Astrocyte (in vitro differentiated cells and primary cell): Measurements from ENCODE around the gene PLXDC2. TPM values are rescaled to one million over a fixed set of nuclear protein-coding genes. Genes with fewer than 3 reads are reported as not detected.

ENCODE experiments used
- DNase-seq: peaks from one replicate; pipeline ENCODE4 v3.0.0-alpha.2; 2010; ENCODE audit warnings: low read depth
- FAIRE-seq: peaks from 2 replicates; lab custom pipeline; 2011; peaks lifted over from hg19 to GRCh38; lab: Jason Lieb, UNC
- H2AFZ ChIP-seq: 2 replicates; pipeline ENCODE4 v1.6.0; 2012; ENCODE audit warnings: low read depth, low read length, inconsistent platforms
- H3K27ac ChIP-seq: 2 replicates; pipeline ENCODE4 v1.5.1; 2011; ENCODE audit warnings: low read depth, low read length, inconsistent platforms
- H3K27me3 ChIP-seq: 2 replicates; pipeline ENCODE4 v1.6.0; 2011; ENCODE audit warnings: low read length, inconsistent platforms; ENCODE audit not compliant: insufficient read depth
- H3K36me3 ChIP-seq: 2 replicates; pipeline ENCODE4 v1.5.1; 2011; ENCODE audit warnings: low read length, inconsistent platforms; ENCODE audit not compliant: insufficient read depth
- H3K4me1 ChIP-seq: 2 replicates; pipeline ENCODE4 v1.5.1; 2011; ENCODE audit warnings: low read length, inconsistent platforms; ENCODE audit not compliant: insufficient read depth
- H3K4me2 ChIP-seq: 2 replicates; pipeline ENCODE4 v1.6.0; 2012; ENCODE audit warnings: low read length, inconsistent platforms
- H3K4me3 ChIP-seq: 2 replicates; pipeline ENCODE4 v1.5.1; 2011; ENCODE audit warnings: low read depth, mild to moderate bottlenecking, low read length, inconsistent platforms; ENCODE audit not compliant: insufficient read depth
- H3K79me2 ChIP-seq: 2 replicates; pipeline ENCODE4 v1.6.0; 2012; ENCODE audit warnings: mild to moderate bottlenecking, low read length, inconsistent platforms; ENCODE audit not compliant: insufficient read depth
- H3K9ac ChIP-seq: 2 replicates; pipeline ENCODE4 v1.6.0; 2012; ENCODE audit warnings: mild to moderate bottlenecking, low read length, inconsistent platforms
- H3K9me3 ChIP-seq: 2 replicates; pipeline ENCODE4 v1.5.1; 2012; ENCODE audit warnings: low read depth, mild to moderate bottlenecking, low read length, inconsistent platforms; ENCODE audit not compliant: insufficient read depth
- H4K20me1 ChIP-seq: 2 replicates; pipeline ENCODE4 v1.6.0; 2012; ENCODE audit warnings: low read length, inconsistent platforms; ENCODE audit not compliant: insufficient read depth
- H3K27ac Mint-ChIP-seq: one replicate; pipeline ENCODE4 v1.8.0; 2021; ENCODE audit warnings: mild to moderate bottlenecking, mixed read lengths; ENCODE audit not compliant: unreplicated experiment
- H3K27me3 Mint-ChIP-seq: one replicate; pipeline ENCODE4 v1.8.0; 2021; ENCODE audit warnings: low read depth, mixed read lengths; ENCODE audit not compliant: unreplicated experiment
- H3K36me3 Mint-ChIP-seq: one replicate; pipeline ENCODE4 v1.8.0; 2021; ENCODE audit warnings: low read depth, mixed read lengths; ENCODE audit not compliant: unreplicated experiment
- H3K4me1 Mint-ChIP-seq: one replicate; pipeline ENCODE4 v1.8.0; 2021; ENCODE audit warnings: low read depth, mixed read lengths; ENCODE audit not compliant: unreplicated experiment
- H3K4me3 Mint-ChIP-seq: one replicate; pipeline ENCODE4 v1.8.0; 2021; ENCODE audit warnings: mild to moderate bottlenecking, moderate library complexity, mixed read lengths; ENCODE audit not compliant: unreplicated experiment
- H3K9me3 Mint-ChIP-seq: one replicate; pipeline ENCODE4 v1.8.0; 2021; ENCODE audit warnings: mild to moderate bottlenecking, mixed read lengths; ENCODE audit not compliant: unreplicated experiment
- EZH2 ChIP-seq: IDR thresholded peaks from 2 replicates; pipeline ENCODE4 v1.6.1; 2012; ENCODE audit warnings: mild to moderate bottlenecking, low read length, inconsistent platforms; ENCODE audit not compliant: insufficient read depth
- total RNA-seq: library from RNA; stranded (reverse); gene quantifications from 2 replicates; pipeline ENCODE4 v1.2.1, GENCODE V29; 2021
- TF ChIP-seq, protein P1 (sequence below): IDR thresholded peaks from 2 replicates; pipeline ENCODE4 v1.5.1; 2011; ENCODE audit warnings: low read depth, mild to moderate bottlenecking, inconsistent platforms, low read length, moderate library complexity; ENCODE audit not compliant: insufficient read depth

Gene PLXDC2
- total RNA-seq, 1 donor from 2014 or later: 36.1 TPM

DNA sequence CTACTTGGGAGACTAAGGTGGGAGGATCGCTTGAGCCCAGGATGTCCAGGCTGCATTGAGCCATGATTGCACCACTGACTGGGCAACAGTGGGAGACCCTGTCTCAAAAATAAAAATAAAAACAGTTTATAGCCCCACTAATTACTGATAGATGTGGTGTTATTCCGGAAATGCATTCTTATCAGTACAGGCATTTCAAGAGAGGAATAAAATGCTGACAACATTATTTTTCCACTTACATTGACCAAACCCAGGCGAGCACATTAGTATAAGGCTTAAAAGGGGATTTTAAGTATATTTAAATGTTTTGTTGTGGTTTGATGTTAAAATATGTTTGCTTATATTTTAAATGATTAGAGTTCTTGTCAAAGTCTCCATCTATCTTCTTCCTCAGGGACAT lies 359.5 kb downstream of the PLXDC2 start:
- Mint-ChIP-seq H3K27ac (no peak overlapping the region), H3K4me3 (no peak overlapping the region), H3K27me3 (no peaks in the 10 kb centered on the region), H3K9me3 (no peaks in the 10 kb centered on the region), H3K4me1 (peaks cover 3% of the 10 kb centered on the region), H3K36me3 (no peaks in the 10 kb centered on the region)
- no peak overlapping the region for H2AFZ ChIP-seq
- H3K27ac ChIP-seq: no peak overlapping the region
- H3K4me1 ChIP-seq: no peaks in the 10 kb centered on the region
- H3K36me3 ChIP-seq: no peaks in the 10 kb centered on the region
- TF ChIP-seq EZH2: no peak
- TF ChIP-seq, protein P1, sequence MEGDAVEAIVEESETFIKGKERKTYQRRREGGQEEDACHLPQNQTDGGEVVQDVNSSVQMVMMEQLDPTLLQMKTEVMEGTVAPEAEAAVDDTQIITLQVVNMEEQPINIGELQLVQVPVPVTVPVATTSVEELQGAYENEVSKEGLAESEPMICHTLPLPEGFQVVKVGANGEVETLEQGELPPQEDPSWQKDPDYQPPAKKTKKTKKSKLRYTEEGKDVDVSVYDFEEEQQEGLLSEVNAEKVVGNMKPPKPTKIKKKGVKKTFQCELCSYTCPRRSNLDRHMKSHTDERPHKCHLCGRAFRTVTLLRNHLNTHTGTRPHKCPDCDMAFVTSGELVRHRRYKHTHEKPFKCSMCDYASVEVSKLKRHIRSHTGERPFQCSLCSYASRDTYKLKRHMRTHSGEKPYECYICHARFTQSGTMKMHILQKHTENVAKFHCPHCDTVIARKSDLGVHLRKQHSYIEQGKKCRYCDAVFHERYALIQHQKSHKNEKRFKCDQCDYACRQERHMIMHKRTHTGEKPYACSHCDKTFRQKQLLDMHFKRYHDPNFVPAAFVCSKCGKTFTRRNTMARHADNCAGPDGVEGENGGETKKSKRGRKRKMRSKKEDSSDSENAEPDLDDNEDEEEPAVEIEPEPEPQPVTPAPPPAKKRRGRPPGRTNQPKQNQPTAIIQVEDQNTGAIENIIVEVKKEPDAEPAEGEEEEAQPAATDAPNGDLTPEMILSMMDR: no peak
- no peaks in the 10 kb centered on the region for H3K9me3 ChIP-seq
- FAIRE-seq (no peak), DNase-seq (no peak)
- no peak overlapping the region for H3K4me3 ChIP-seq
- no peaks in the 10 kb centered on the region for H4K20me1 ChIP-seq
- H3K27me3 ChIP-seq: no peaks in the 10 kb centered on the region
- no peaks in the 10 kb centered on the region for H3K79me2 ChIP-seq
- H3K4me2 ChIP-seq: no peak overlapping the region
- no peak overlapping the region for H3K9ac ChIP-seq

DNA sequence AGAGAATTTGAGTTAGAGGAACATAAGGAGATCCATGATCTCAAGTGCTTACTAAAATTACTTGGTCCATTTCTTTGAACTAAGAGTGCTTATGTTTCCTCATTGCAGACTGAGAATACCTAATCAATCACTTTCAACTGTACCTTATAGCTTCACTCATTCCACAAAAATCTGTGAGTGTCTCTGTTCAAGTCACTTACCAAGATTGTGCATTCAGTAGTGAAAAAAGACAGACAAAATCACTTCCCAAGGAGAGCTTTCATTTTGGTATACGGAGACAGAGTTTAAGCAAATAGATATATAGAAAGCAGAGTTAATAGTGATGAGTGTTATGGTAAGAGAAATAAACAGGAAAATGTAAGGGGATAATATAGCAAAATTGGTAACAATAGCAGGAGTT lies 364.5 kb downstream of the PLXDC2 start:
- no peaks in the 10 kb centered on the region for H3K9me3 ChIP-seq
- no peaks in the 10 kb centered on the region for H3K27me3 ChIP-seq
- H3K36me3 ChIP-seq: no peaks in the 10 kb centered on the region
- no peaks in the 10 kb centered on the region for H3K27me3 Mint-ChIP-seq
- no peaks in the 10 kb centered on the region for H3K79me2 ChIP-seq
- no peak overlapping the region for H3K4me2 ChIP-seq
- no peaks in the 10 kb centered on the region for H3K4me1 ChIP-seq
- H3K36me3 Mint-ChIP-seq: no peaks in the 10 kb centered on the region
- no peak overlapping the region for H3K9ac ChIP-seq
- H4K20me1 ChIP-seq: no peaks in the 10 kb centered on the region
- H3K4me3 Mint-ChIP-seq: no peak overlapping the region
- H2AFZ ChIP-seq: no peak overlapping the region
- H3K27ac ChIP-seq: no peak overlapping the region
- DNase-seq (no peak), FAIRE-seq (no peak)
- peaks cover 7% of the 10 kb centered on the region for H3K4me1 Mint-ChIP-seq
- no peak overlapping the region for H3K27ac Mint-ChIP-seq
- no peak overlapping the region for H3K4me3 ChIP-seq
- no peaks in the 10 kb centered on the region for H3K9me3 Mint-ChIP-seq
- no peak for TF ChIP-seq EZH2
- TF ChIP-seq, protein P1: no peak

DNA sequence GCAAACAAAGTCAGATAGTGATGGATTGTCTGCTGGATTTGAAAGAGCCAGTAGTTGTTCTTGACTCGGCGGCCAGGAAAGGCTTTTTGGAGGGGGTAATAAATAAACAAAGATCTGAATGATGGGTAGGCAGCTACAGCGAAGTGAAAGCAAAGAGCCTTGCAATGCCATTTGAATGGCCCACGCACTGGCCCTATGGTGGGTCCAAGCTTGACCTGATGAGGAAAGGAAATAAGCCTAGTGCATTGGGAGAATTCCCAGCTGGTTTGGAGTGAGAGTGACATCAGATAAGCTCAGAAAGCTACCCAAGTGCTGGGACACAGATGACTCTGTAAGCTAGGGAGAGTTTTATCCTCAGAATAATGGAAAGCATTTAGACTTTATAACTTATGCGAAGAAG lies 365.2 kb downstream of the PLXDC2 start:
- Histone ChIP-seq H3K4me3 (no peak overlapping the region), H3K79me2 (no peaks in the 10 kb centered on the region), H3K9ac (no peak overlapping the region), H3K9me3 (no peaks in the 10 kb centered on the region), H3K27ac (no peak overlapping the region), H4K20me1 (no peaks in the 10 kb centered on the region), H3K27me3 (no peaks in the 10 kb centered on the region), H2AFZ (no peak overlapping the region), H3K4me2 (no peak overlapping the region), H3K36me3 (no peaks in the 10 kb centered on the region), H3K4me1 (no peaks in the 10 kb centered on the region)
- TF ChIP-seq, protein P1: no peak
- TF ChIP-seq EZH2: no peak
- no peak for FAIRE-seq
- Mint-ChIP-seq H3K36me3 (no peaks in the 10 kb centered on the region), H3K27ac (no peak overlapping the region), H3K4me1 (peaks cover 7% of the 10 kb centered on the region), H3K27me3 (no peaks in the 10 kb centered on the region), H3K9me3 (no peaks in the 10 kb centered on the region), H3K4me3 (no peak overlapping the region)
- DNase-seq: no peak
